NCI-H2081 (cell line): ENCODE measurements around the gene GJB5.

Source experiments
- DNase-seq, 2 experiments: peaks; one replicate each; lab custom pipeline; 2025; lab: John Stamatoyannopoulos, UW

GJB5 gene

DNA sequence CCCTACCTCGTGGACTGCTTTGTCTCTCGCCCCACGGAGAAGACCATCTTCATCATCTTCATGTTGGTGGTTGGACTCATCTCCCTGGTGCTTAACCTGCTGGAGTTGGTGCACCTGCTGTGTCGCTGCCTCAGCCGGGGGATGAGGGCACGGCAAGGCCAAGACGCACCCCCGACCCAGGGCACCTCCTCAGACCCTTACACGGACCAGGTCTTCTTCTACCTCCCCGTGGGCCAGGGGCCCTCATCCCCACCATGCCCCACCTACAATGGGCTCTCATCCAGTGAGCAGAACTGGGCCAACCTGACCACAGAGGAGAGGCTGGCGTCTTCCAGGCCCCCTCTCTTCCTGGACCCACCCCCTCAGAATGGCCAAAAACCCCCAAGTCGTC is 39.9 kb downstream of the GJB5 start:
- no peak for DNase-seq

DNA sequence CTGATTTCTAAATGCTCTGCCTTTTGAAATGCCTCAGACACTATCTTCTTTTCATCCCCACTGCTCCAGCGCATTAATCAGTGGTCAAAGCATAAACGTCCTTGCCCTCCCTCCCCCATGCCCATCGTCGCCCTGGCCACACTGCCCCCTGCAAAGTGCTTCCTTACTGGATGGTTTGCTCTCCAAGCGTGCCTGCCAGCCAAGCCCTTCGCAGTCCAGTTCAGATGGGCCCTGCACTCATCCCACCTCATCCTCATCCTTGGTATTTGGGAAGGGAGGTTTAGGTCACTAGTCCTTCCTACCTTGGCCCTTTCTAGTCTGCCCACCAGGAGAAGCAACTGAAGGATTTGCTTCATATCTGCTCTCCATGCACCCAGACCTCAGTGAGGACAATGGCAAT is 41.1 kb downstream of the GJB5 start:
- DNase-seq = no peak

DNA sequence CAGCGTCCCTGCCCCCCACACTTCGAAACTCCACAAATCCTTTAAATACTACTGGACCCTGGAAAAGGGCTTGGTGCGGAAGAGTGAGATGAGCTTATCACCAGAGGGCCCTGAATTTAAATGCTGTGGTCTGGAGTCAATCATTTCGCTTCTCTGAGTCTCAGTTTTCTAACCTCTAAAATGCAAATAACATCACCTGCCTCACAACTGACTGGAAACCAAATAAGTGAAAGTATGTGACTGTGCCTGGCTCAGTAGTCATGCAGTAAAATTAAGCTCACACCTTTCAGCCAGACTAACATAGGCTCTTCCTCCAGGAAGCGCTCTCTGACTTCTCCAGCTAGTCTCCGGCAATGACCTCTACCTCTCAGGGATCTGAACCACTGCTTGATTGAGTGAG is 42.1 kb downstream of the GJB5 start:
- DNase-seq = no peak

DNA sequence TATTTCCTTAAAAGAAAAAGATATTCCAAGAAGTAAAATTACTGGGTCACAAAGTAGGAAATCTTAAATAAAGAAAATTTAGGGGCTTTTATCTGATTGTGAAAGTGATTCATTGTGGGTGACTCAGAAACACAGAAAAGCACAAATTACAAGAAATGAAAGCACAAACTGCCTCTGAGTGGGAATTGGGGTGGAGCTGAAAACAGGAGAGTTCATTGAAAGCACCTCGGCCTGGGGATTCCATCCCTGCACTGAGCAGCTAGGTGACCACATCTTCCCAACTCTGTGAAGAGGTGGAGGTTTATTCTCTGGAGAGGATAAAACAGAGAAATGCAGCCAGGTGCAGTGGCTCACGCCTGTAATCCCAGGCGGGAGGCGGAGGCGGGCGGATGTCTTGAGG is 45.4 kb downstream of the GJB5 start:
- DNase-seq = no peak

DNA sequence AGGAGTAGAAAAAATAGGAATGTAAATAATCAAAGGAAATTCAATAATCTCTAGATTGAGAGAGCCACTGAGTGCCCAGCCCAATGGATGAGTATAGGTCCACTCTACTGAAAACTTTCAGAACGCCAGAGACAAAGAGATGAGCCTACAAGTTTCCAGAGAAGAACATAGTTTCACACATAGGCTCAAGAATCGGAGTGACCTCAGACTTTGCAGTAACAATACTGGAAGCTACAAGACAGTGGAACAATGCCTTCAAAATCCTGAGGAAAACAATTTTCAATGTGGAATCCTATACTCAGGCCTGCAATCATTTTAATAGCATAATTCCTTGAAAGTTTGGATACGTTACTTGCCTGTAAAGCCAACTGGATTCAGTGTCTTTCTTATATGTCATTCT is 48.9 kb downstream of the GJB5 start:
- DNase-seq = no peak

DNA sequence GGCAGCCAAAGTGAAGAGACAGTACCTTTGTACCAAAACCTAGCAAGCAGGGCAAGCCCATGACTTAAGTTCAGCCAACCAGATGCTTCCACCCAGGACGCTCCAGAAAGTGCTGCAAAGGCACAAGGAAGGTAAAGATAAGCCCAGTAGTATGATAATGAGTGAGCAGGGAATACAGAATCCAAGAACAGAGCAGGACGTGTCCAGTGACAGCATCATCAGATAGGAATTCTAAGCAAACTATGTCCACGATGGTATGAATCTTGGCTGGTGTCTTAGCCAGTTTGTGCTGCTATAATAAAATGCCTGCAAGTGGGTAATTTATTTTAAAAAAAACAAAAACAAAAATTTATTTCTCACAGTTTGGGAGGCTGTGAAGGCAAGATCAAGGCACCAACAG is 51.5 kb downstream of the GJB5 start:
- DNase-seq = no peak
